Measurements from ENCODE around the gene NTMT2.

DNA sequence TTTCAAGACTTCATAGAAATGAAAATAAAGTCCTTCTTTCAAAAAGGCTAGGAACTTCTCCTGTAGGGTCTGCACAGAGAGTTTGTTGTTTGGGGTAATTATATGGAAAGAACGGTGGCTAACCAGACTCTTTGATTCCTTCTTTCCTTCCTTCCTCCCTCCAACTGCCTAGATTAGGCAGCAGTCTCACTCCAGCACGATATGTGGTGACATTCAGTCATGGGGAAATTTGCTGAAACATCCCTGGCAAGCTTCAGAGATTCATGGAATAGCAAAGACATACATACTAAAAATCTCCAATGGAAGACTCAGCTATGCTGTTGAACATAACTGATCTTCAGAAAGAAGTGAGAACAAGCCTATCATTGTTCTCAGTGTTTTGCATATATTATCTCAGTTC is 4.3 kb downstream of the NTMT2 start:
- TF ChIP-seq, protein P1, sequence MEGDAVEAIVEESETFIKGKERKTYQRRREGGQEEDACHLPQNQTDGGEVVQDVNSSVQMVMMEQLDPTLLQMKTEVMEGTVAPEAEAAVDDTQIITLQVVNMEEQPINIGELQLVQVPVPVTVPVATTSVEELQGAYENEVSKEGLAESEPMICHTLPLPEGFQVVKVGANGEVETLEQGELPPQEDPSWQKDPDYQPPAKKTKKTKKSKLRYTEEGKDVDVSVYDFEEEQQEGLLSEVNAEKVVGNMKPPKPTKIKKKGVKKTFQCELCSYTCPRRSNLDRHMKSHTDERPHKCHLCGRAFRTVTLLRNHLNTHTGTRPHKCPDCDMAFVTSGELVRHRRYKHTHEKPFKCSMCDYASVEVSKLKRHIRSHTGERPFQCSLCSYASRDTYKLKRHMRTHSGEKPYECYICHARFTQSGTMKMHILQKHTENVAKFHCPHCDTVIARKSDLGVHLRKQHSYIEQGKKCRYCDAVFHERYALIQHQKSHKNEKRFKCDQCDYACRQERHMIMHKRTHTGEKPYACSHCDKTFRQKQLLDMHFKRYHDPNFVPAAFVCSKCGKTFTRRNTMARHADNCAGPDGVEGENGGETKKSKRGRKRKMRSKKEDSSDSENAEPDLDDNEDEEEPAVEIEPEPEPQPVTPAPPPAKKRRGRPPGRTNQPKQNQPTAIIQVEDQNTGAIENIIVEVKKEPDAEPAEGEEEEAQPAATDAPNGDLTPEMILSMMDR (IDR thresholded peaks at IDR 0.05; ENCODE audit: low read depth, low read length): no peak
- TF ChIP-seq POLR2A (IDR thresholded peaks at IDR 0.05; ENCODE audit: extremely low read depth, insufficient read length) (no peak), MYC (IDR thresholded peaks at IDR 0.05; ENCODE audit: low read depth, low read length) (no peak)
- TF ChIP-seq, protein P2, sequence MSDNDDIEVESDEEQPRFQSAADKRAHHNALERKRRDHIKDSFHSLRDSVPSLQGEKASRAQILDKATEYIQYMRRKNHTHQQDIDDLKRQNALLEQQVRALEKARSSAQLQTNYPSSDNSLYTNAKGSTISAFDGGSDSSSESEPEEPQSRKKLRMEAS (IDR thresholded peaks at IDR 0.05; ENCODE audit: low read depth, low read length): no peak

Measured in NB4 (cell line).